ENCODE data around the gene SLC4A2. TPM values are rescaled to one million over a fixed set of nuclear protein-coding genes. Genes with fewer than 3 reads are reported as not detected.
A peak's percentile ranks its signal among the peaks of the same experiment; 100 is the strongest.
"Not testable (repeated sequence)": the region's sequence is repeated elsewhere in the genome, so short reads cannot be mapped to it uniquely, and the experiment has no call there.

Gene SLC4A2
- total and polyA plus RNA-seq, 9 donors: 41.0 to 78.1 (median 64.6) TPM

DNA sequence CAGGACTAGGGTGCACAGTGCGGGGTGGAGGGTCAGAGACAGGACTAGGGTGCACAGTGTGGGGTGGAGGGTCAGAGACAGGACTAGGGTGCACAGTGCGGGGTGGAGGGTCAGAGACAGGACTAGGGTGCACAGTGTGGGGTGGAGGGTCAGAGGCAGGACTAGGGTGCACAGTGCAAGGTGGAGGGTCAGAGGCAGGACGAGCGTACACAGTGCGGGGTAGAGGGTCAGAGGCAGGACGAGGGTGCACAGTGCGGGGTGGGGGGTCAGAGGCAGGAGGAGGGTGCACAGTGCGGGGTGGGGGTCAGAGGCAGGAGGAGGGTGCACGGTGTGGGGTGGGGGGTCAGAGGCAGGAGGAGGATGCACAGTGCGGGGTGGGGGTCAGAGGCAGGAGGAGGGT is 15.9 kb upstream of the SLC4A2 start:
- H3K27ac ChIP-seq (ENCODE audit: low read length); DNase-seq; H3K4me3 ChIP-seq (ENCODE audit: low read length); H3K9me3 ChIP-seq (replicated peaks; ENCODE audit: control insufficient read depth, low read depth, low read length); H3K27me3 ChIP-seq (ENCODE audit: control insufficient read depth, insufficient read depth, low read length): not testable (repeated sequence)
- peaks cover 49% of the 10 kb centered on the region for H3K4me1 ChIP-seq (ENCODE audit: control insufficient read depth, insufficient read depth, low read length)
- H3K36me3 ChIP-seq (ENCODE audit: control insufficient read depth, insufficient read depth, low read length): peaks cover 41% of the 10 kb centered on the region
- WGBS (ENCODE audit: insufficient coverage): 90% methylated on average over 9 of the region's 10 CpGs

DNA sequence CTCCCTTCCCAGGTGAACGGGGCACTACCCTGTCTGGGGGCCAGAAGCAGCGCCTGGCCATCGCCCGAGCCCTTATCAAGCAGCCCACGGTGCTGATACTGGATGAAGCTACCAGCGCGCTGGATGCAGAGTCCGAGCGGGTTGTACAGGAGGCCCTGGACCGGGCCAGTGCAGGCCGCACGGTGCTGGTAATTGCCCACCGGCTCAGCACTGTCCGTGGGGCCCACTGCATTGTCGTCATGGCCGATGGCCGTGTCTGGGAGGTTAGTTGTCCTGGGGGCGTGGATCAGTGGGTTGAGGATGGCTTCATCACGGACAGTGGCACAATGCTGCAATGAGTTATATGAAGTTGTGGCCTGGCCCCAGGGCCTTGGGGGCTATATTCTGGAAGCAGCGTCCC is 15.4 kb upstream of the SLC4A2 start:
- peaks cover 39% of the 10 kb centered on the region for H3K36me3 ChIP-seq (ENCODE audit: control insufficient read depth, insufficient read depth, low read length)
- no peak for DNase-seq
- 94% methylated on average over 13 of the region's 20 CpGs for WGBS (ENCODE audit: insufficient coverage)

DNA sequence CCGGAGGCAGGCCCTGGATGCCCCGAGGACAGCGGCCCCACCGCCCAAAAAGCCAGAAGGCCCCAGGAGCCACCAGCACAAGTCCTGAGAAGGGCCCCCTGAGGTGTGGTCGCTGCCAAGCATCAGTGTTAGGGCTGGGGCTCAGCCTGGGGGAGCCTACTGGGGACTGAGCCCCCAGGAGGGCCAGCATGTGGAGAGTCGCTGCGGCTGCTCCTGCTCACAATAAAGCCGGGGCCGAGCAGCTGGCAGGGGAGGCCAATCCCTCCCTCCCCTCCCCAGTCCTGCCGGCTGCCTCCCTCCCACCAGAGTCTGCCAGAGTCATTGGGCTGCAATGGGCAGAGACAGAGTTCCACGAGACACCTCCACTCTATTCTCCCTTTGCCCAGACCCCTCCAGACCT is 14.1 kb upstream of the SLC4A2 start:
- Histone ChIP-seq H3K4me3 (ENCODE audit: low read length) (no peak overlapping the region), H3K27me3 (ENCODE audit: control insufficient read depth, insufficient read depth, low read length) (peaks cover 4% of the 10 kb centered on the region), H3K4me1 (ENCODE audit: control insufficient read depth, insufficient read depth, low read length) (peaks cover 39% of the 10 kb centered on the region), H3K36me3 (ENCODE audit: control insufficient read depth, insufficient read depth, low read length) (peaks cover 37% of the 10 kb centered on the region), H3K9me3 (replicated peaks; ENCODE audit: control insufficient read depth, low read depth, low read length) (no peaks in the 10 kb centered on the region), H3K27ac (ENCODE audit: low read length) (no peak overlapping the region)
- DNase-seq: no peak
- WGBS (ENCODE audit: insufficient coverage): 55% methylated on average over 7 of the region's 11 CpGs

More for the DNA sequence above, 15.4 kb upstream of the SLC4A2 start:
- H3K4me3 ChIP-seq (ENCODE audit: low read length): no peak overlapping the region
- H3K9me3 ChIP-seq (replicated peaks; ENCODE audit: control insufficient read depth, low read depth, low read length): no peaks in the 10 kb centered on the region
- H3K27me3 ChIP-seq (ENCODE audit: control insufficient read depth, insufficient read depth, low read length): no peaks in the 10 kb centered on the region
- H3K27ac ChIP-seq (ENCODE audit: low read length): no peak overlapping the region
- peaks cover 48% of the 10 kb centered on the region for H3K4me1 ChIP-seq (ENCODE audit: control insufficient read depth, insufficient read depth, low read length)

DNA sequence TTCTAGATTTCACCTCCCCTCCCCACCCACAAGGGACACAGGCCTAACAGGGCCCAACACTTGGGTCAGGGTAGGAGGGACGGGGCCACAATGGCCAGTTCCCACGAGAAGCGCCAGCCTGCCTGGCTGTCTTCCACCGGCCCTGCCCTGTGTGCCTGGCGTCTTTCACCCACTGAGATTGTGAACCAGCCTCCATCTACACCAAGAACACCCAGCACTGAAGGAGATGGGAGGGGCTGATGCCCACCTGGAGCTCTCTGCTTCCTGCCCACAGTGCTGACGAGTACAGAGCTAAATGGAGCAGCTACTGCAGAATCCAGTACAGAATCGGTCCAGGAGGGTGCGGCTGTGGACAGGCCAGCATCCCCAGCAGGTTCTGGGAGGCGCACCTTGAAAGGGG is 13.4 kb upstream of the SLC4A2 start:
- DNase-seq: no peak
- peaks cover 43% of the 10 kb centered on the region for H3K4me1 ChIP-seq (ENCODE audit: control insufficient read depth, insufficient read depth, low read length)
- no peak overlapping the region for H3K4me3 ChIP-seq (ENCODE audit: low read length)
- H3K9me3 ChIP-seq (replicated peaks; ENCODE audit: control insufficient read depth, low read depth, low read length): no peaks in the 10 kb centered on the region
- no peak overlapping the region for H3K27ac ChIP-seq (ENCODE audit: low read length)
- peaks cover 11% of the 10 kb centered on the region for H3K27me3 ChIP-seq (ENCODE audit: control insufficient read depth, insufficient read depth, low read length)
- 90% methylated on average over 4 of the region's 9 CpGs for WGBS (ENCODE audit: insufficient coverage)
- peaks cover 37% of the 10 kb centered on the region for H3K36me3 ChIP-seq (ENCODE audit: control insufficient read depth, insufficient read depth, low read length)

DNA sequence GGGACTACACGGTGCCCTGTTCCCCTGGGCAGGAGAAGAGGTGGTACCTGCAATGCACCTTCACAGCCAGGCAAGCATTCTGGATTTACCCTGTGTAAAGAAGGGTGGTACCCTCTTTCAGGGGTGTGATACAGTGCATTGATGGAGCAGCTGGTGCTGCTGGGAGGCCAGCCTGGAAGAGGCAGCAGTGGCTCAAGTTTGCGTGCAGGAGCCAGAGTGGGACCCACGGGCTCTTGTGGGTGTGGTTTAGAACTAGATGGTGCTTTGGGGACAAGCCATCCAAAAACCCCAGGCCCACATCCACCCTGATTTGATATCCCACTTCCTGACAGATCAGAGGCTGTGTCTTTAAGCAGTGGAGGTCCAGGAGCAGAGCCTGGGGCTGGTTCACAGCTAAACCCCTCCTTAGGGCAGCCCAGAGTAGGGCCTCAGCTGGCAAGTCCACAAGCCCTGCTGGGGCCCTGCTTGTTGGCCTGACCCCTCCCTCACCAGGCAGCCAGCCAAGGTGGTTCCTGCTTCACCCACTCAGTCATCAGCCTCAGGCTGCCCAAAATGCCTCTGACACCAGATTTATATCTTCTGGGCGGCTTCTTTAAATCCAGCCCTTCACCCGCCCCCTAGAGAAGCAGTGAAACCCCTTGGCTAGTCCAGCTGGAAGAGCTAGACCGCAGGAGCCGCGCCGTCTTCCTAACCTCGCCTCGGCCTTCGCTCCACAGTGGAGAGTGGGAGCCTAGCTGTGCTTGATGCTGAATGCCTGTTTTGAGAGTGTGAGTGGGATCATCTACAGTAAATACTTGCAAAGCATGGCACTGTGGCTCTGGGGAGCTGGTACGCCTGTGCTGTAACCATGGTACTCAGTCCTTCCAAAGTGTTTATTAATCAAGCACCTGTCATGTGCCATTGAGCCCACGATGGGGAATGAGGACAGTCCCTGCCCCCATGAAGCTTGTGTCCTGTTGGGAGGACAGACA is 12.5 kb upstream of the SLC4A2 start:
- Histone ChIP-seq H3K27me3 (ENCODE audit: control insufficient read depth, insufficient read depth, low read length) (peaks cover 12% of the 10 kb centered on the region), H3K36me3 (ENCODE audit: control insufficient read depth, insufficient read depth, low read length) (peaks cover 32% of the 10 kb centered on the region), H3K27ac (ENCODE audit: low read length) (peak overlapping the region; percentile 39), H3K4me1 (ENCODE audit: control insufficient read depth, insufficient read depth, low read length) (peaks cover 45% of the 10 kb centered on the region), H3K9me3 (replicated peaks; ENCODE audit: control insufficient read depth, low read depth, low read length) (no peaks in the 10 kb centered on the region), H3K4me3 (ENCODE audit: low read length) (no peak overlapping the region)
- WGBS (ENCODE audit: insufficient coverage): 29% methylated on average over 7 of the region's 14 CpGs
- peak; percentile 71 for DNase-seq

DNA sequence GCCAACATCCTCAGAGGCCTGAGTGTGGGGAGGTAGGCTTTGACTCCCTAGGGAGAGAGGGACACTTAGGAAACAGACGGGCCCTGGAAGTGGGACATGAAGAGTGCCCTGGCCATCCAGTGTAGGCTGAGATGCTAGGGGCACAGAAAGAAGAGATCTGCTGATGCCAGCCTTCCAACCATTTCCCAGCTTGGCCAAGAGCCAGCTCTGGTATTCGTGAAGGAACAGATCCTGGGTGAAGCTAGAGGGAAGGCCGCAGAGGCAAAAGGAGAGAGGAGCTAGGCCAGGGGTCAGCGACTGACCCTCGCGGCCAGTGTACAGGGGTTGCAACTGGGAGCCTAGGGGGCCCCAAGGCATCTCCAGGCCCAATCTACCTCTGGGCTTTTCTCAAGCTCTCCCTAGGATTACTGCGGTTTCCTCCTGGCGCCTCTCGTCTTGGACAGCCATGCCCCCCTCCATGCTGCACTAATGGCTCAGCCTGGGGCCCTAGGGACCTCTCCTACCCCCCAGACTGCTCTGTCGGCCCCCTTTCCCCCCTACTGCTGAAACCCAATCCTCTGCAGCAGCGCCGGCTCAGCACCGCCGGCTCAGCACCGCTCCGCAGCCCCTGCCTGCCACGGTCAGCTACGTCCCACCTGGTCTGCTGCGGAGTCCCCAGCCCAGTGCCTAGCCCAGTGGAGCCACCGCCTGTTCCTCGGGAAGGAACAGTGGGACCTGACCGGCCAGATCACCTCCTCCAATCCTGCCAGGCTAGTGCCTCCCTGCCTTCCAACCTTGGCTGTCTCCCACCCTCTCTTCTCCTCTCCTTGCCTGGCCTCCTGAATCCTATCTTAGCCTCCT is 11.2 kb upstream of the SLC4A2 start, which contains the start of gene ASIC3:
ASIC3 (plus strand) TSS at position 556 of the 840 bp plus-strand sequence. CDS start 355 bp downstream, outside the sequence.
- WGBS (ENCODE audit: insufficient coverage): 39% methylated on average over 21 of the region's 22 CpGs
- Histone ChIP-seq H3K27ac (ENCODE audit: low read length) (peak within 1 kb of the TSS; percentile 4), H3K9me3 (replicated peaks; ENCODE audit: control insufficient read depth, low read depth, low read length) (no peaks in the 10 kb centered on the region), H3K4me3 (ENCODE audit: low read length) (no peak within 1 kb of the TSS), H3K4me1 (ENCODE audit: control insufficient read depth, insufficient read depth, low read length) (peaks cover 45% of the 10 kb centered on the region), H3K27me3 (ENCODE audit: control insufficient read depth, insufficient read depth, low read length) (peaks cover 13% of the 10 kb centered on the region), H3K36me3 (ENCODE audit: control insufficient read depth, insufficient read depth, low read length) (peaks cover 20% of the 10 kb centered on the region)
- no peak for DNase-seq

DNA sequence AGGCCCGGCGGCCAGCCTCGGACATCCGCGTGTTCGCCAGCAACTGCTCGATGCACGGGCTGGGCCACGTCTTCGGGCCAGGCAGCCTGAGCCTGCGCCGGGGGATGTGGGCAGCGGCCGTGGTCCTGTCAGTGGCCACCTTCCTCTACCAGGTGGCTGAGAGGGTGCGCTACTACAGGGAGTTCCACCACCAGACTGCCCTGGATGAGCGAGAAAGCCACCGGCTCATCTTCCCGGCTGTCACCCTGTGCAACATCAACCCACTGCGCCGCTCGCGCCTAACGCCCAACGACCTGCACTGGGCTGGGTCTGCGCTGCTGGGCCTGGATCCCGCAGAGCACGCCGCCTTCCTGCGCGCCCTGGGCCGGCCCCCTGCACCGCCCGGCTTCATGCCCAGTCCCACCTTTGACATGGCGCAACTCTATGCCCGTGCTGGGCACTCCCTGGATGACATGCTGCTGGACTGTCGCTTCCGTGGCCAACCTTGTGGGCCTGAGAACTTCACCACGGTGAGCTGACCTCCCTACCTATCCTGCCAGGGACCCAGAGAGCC is 10.4 kb upstream of the SLC4A2 start:
- DNase-seq: no peak
- 86% methylated on average over 38 of the region's 38 CpGs for WGBS (ENCODE audit: insufficient coverage)
- Histone ChIP-seq H3K9me3 (replicated peaks; ENCODE audit: control insufficient read depth, low read depth, low read length) (no peaks in the 10 kb centered on the region), H3K4me1 (ENCODE audit: control insufficient read depth, insufficient read depth, low read length) (peaks cover 45% of the 10 kb centered on the region), H3K27me3 (ENCODE audit: control insufficient read depth, insufficient read depth, low read length) (peaks cover 13% of the 10 kb centered on the region), H3K4me3 (ENCODE audit: low read length) (no peak overlapping the region), H3K36me3 (ENCODE audit: control insufficient read depth, insufficient read depth, low read length) (peaks cover 25% of the 10 kb centered on the region), H3K27ac (ENCODE audit: low read length) (no peak overlapping the region)

DNA sequence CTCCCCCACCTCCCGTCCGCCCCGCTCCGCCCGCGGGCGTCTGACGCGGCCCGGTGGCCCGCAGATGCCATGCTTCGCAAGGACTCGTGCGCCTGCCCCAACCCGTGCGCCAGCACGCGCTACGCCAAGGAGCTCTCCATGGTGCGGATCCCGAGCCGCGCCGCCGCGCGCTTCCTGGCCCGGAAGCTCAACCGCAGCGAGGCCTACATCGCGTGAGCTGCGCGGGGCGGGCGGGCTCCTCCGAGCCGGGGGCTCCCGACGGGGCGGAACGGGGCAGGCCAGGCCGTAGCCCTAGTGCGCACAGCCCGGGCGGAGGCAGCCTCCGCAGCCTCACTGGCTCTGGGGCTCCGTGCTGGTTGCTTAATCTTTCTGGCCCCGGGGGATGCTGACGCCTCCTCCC is 8.3 kb upstream of the SLC4A2 start:
- Histone ChIP-seq H3K9me3 (replicated peaks; ENCODE audit: control insufficient read depth, low read depth, low read length) (no peaks in the 10 kb centered on the region), H3K36me3 (ENCODE audit: control insufficient read depth, insufficient read depth, low read length) (peaks cover 12% of the 10 kb centered on the region), H3K27ac (ENCODE audit: low read length) (no peak overlapping the region), H3K27me3 (ENCODE audit: control insufficient read depth, insufficient read depth, low read length) (peaks cover 13% of the 10 kb centered on the region), H3K4me3 (ENCODE audit: low read length) (no peak overlapping the region), H3K4me1 (ENCODE audit: control insufficient read depth, insufficient read depth, low read length) (peaks cover 33% of the 10 kb centered on the region)
- DNase-seq: peak; percentile 82
- under 1% methylated on average over 45 of the region's 50 CpGs for WGBS (ENCODE audit: insufficient coverage)

DNA sequence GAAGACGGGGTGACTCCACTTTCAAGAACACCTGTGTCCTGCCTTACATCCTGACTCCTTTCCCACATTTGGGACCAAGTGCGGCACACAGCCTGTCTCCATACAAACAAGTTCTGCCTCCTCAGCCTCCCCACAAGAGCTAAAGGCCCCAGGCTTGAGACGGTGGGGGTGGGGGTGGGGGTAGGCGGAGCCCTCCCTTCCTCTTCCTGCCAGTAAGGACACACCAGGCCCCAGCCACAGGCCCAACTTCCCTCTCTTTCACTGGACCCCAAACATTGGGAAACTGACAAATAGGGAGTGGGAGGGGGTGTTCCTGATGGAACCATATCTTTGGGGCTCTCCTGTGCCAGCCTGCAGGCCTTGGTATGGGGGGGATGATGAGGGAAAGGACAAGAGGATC is 6.3 kb upstream of the SLC4A2 start:
- no peak for DNase-seq
- peaks cover 27% of the 10 kb centered on the region for H3K4me1 ChIP-seq (ENCODE audit: control insufficient read depth, insufficient read depth, low read length)
- 78% methylated on average over 1 of the region's 4 CpGs for WGBS (ENCODE audit: insufficient coverage)
- no peaks in the 10 kb centered on the region for H3K9me3 ChIP-seq (replicated peaks; ENCODE audit: control insufficient read depth, low read depth, low read length)
- no peak overlapping the region for H3K27ac ChIP-seq (ENCODE audit: low read length)
- peaks cover 13% of the 10 kb centered on the region for H3K27me3 ChIP-seq (ENCODE audit: control insufficient read depth, insufficient read depth, low read length)
- peaks cover 11% of the 10 kb centered on the region for H3K36me3 ChIP-seq (ENCODE audit: control insufficient read depth, insufficient read depth, low read length)
- no peak overlapping the region for H3K4me3 ChIP-seq (ENCODE audit: low read length)

DNA sequence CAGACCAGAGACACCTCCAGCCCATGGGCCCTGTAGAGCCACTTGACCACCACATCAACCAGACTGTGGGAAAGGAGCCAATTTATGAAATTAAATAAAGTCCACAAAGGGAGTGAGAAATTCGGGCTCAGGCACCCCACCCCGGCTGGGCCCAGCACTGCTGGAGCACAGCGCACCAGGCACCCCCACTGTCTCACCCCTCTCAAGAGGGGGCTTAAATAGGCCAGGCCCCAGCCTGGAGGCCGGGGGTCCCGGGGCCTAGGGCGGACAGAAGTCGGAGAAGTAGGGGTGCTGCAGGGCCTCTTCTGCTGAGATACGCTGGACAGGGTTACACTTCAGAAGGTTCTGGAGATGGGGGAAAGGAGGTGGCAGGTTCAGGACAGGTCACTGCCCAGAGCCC is 5.6 kb upstream of the SLC4A2 start:
- WGBS (ENCODE audit: insufficient coverage): 80% methylated on average over 4 of the region's 8 CpGs
- Histone ChIP-seq H3K9me3 (replicated peaks; ENCODE audit: control insufficient read depth, low read depth, low read length) (no peaks in the 10 kb centered on the region), H3K4me3 (ENCODE audit: low read length) (no peak overlapping the region), H3K27ac (ENCODE audit: low read length) (no peak overlapping the region), H3K27me3 (ENCODE audit: control insufficient read depth, insufficient read depth, low read length) (peaks cover 13% of the 10 kb centered on the region), H3K36me3 (ENCODE audit: control insufficient read depth, insufficient read depth, low read length) (peaks cover 11% of the 10 kb centered on the region), H3K4me1 (ENCODE audit: control insufficient read depth, insufficient read depth, low read length) (peaks cover 26% of the 10 kb centered on the region)
- DNase-seq: no peak

Data from muscle of leg (tissue), 11 donors.